Colonic mucosa (tissue), 4 donors: Measurements from ENCODE around the gene OR3A2. TPM values are rescaled to one million over a fixed set of nuclear protein-coding genes. Genes with fewer than 3 reads are reported as not detected.
"Not testable (repeated sequence)": the region's sequence is repeated elsewhere in the genome, so short reads cannot be mapped to it uniquely, and the experiment has no call there.

ENCODE experiments used
- DNase-seq: peaks from one replicate; pipeline ENCODE4 v3.0.0-alpha.2; 2020
- H3K27ac ChIP-seq: fragments of 200-600 bp; one replicate; pipeline ENCODE4 v1.8.0; 2021
- H3K27me3 ChIP-seq: fragments of 200-600 bp; one replicate; pipeline ENCODE4 v1.8.0; 2021
- H3K36me3 ChIP-seq: fragments of 200-600 bp; one replicate; pipeline ENCODE4 v1.8.0; 2021
- H3K4me1 ChIP-seq: fragments of 200-600 bp; one replicate; pipeline ENCODE4 v1.8.0; 2021; ENCODE audit warnings: mild to moderate bottlenecking
- H3K4me3 ChIP-seq: fragments of 200-600 bp; one replicate; pipeline ENCODE4 v1.8.0; 2021
- H3K9ac ChIP-seq, 2 donors: one replicate each; pipeline ENCODE4 v1.7.0; 2013; ENCODE audit warnings: control low read depth in 2 of 2, low read depth in 2 of 2, low read length in 2 of 2
- H3K9me3 ChIP-seq: fragments of 200-600 bp; one replicate; pipeline ENCODE4 v1.8.0; 2021
- CTCF ChIP-seq: fragments of 200-600 bp; IDR thresholded peaks from one replicate; pipeline ENCODE4 v1.8.0; 2022; ENCODE audit warnings: antibody characterized with exemption, mild to moderate bottlenecking
- intact Hi-C: fragments of 100-400 bp; cut with DNase I; formaldehyde crosslinking; loops from one replicate; pipeline ENCODE4 v1.14.1; 2022
- total RNA-seq, 2 donors: library from RNA; stranded (reverse); fragmentation: NEBNext Ultra II Directional in 1 of 2; extraction: Animal tissue kit (Norgen Biotek cat#: 25700) in 1 of 2; gene quantifications; one replicate each; pipeline ENCODE4 v1.2.1, GENCODE V29; 2021
- donor health status: healthy.
- donor health status: DM: no; HTN: no; CAD: no.
- donor health status: DM: no; HTN: no; CAD: no.

The OR3A2 gene
- total RNA-seq, 2 donors from 2014 or later: not detected

- no peaks in the 10 kb centered on the region for H3K27me3 ChIP-seq
- no peaks in the 10 kb centered on the region for H3K36me3 ChIP-seq
- H3K4me1 ChIP-seq: no peaks in the 10 kb centered on the region
- no peaks in the 10 kb centered on the region for H3K9me3 ChIP-seq
- no peak overlapping the region for H3K27ac ChIP-seq
- H3K9ac ChIP-seq: no peak overlapping the region
- no peak overlapping the region for H3K4me3 ChIP-seq
- DNase-seq: no peak
- TF ChIP-seq CTCF: no peak
- intact Hi-C loops: no loop called here
Measured at GRCh38 chr17:3308603-3309002, 77.5 kb downstream of the OR3A2 start.

GRCh38 chr17:3298260-3298659 lies 87.8 kb downstream of the OR3A2 start, which contains the start of gene OR3A1:
TSS of gene OR3A1 (minus strand) at chr17:3298360. CDS start at chr17:3292582, 5,778 bp downstream.
- no peak for DNase-seq
- Histone ChIP-seq H3K27me3 (no peaks in the 10 kb centered on the region), H3K4me1 (no peaks in the 10 kb centered on the region), H3K9ac (no peak within 1 kb of the TSS), H3K9me3 (no peaks in the 10 kb centered on the region), H3K36me3 (no peaks in the 10 kb centered on the region), H3K27ac (no peak within 1 kb of the TSS), H3K4me3 (no peak within 1 kb of the TSS)
- TF ChIP-seq CTCF: no peak
- intact Hi-C loops: no loop called here

- Histone ChIP-seq H3K27me3 (no peaks in the 10 kb centered on the region), H3K9ac (no peak overlapping the region), H3K4me1 (no peaks in the 10 kb centered on the region), H3K9me3 (no peaks in the 10 kb centered on the region), H3K4me3 (no peak overlapping the region), H3K36me3 (no peaks in the 10 kb centered on the region), H3K27ac (no peak overlapping the region)
- DNase-seq: no peak
- intact Hi-C loops: no loop called here
- no peak for TF ChIP-seq CTCF
Measured at GRCh38 chr17:3295632-3296031, 90.5 kb downstream of the OR3A2 start.

GRCh38 chr17:3293548-3293947 lies 92.6 kb downstream of the OR3A2 start:
- intact Hi-C loops, H3K4me3 ChIP-seq, H3K9me3 ChIP-seq, H3K4me1 ChIP-seq, H3K9ac ChIP-seq, H3K27ac ChIP-seq, H3K27me3 ChIP-seq, DNase-seq, H3K36me3 ChIP-seq: not testable (repeated sequence)

GRCh38 chr17:3282901-3283300 lies 103.2 kb downstream of the OR3A2 start:
- Histone ChIP-seq H3K27me3 (no peaks in the 10 kb centered on the region), H3K4me1 (no peaks in the 10 kb centered on the region), H3K36me3 (no peaks in the 10 kb centered on the region), H3K9ac (no peak overlapping the region), H3K4me3 (no peak overlapping the region), H3K9me3 (no peaks in the 10 kb centered on the region), H3K27ac (no peak overlapping the region)
- intact Hi-C loops: no loop called here
- DNase-seq: no peak
- no peak for TF ChIP-seq CTCF

- H3K27ac ChIP-seq: no peak overlapping the region
- intact Hi-C loops: no loop called here
- no peak overlapping the region for H3K9ac ChIP-seq
- no peak for DNase-seq
- no peaks in the 10 kb centered on the region for H3K27me3 ChIP-seq
- no peak for TF ChIP-seq CTCF
- H3K36me3 ChIP-seq: no peaks in the 10 kb centered on the region
- no peaks in the 10 kb centered on the region for H3K9me3 ChIP-seq
- no peaks in the 10 kb centered on the region for H3K4me1 ChIP-seq
- H3K4me3 ChIP-seq: no peak overlapping the region
Measured at GRCh38 chr17:3276126-3276525, 110.0 kb downstream of the OR3A2 start.
